OCI-LY1 (cell line): ENCODE measurements around the gene BACH2.

ENCODE experiments used
- EZH2 ChIP-seq: fragments of 200-600 bp; sonication (generic), shearing (Covaris generic); IDR thresholded peaks from 2 replicates; pipeline ENCODE4 v1.8.0; 2017; ENCODE audit warnings: borderline replicate concordance, mixed run types, mild to moderate bottlenecking, antibody characterized with exemption, low read length, moderate library complexity, mixed read lengths
- TF ChIP-seq, protein P1 (sequence below): fragments of 200-600 bp; sonication (generic), shearing (Covaris generic); IDR thresholded peaks from 2 replicates; pipeline ENCODE4 v1.5.1; 2017; ENCODE audit warnings: mild to moderate bottlenecking, antibody characterized with exemption, low read length, moderate library complexity, mixed read lengths

DNA sequence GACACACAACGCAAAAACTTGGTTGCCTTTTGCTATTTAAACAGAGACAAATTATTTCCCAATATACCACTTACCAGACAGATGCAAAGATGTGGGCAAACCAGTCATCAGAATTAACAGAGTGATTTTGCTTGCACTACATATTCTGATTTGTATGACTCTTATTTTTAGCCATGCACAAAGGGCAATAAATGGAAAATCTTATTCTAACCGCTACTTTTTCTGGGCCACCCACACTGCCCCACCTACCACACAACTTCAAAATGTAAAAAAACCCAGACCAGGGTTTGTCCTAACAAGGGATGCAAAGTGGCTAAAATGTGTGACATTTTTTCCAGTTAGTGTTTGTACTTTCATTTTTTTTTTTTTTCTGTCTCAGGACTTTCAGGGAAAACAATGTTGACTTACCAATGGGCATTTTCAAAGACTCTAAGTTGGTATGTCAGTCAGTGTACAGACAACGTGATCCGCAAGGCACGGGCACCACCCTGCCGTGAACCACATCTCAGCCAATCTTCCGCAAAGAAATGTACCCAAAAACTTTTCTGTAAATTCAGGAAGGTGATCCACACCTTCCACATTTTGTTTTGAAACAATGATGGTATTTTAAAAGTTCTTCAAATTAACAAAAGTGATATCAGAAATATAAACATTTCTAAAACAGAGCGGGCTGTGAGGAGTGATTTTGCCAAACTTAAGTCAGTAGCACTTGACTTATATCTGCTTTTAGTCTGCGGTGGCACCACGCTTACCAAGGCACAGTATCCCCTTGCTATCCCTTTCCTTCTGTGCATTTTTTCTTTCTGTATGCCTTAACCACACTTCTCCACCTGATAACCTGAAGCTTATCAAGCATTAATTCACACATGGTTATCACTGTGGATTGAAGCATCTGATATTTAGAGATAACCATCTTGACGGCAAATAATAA is 216.8 kb downstream of the BACH2 start:
- TF ChIP-seq, protein P1, sequence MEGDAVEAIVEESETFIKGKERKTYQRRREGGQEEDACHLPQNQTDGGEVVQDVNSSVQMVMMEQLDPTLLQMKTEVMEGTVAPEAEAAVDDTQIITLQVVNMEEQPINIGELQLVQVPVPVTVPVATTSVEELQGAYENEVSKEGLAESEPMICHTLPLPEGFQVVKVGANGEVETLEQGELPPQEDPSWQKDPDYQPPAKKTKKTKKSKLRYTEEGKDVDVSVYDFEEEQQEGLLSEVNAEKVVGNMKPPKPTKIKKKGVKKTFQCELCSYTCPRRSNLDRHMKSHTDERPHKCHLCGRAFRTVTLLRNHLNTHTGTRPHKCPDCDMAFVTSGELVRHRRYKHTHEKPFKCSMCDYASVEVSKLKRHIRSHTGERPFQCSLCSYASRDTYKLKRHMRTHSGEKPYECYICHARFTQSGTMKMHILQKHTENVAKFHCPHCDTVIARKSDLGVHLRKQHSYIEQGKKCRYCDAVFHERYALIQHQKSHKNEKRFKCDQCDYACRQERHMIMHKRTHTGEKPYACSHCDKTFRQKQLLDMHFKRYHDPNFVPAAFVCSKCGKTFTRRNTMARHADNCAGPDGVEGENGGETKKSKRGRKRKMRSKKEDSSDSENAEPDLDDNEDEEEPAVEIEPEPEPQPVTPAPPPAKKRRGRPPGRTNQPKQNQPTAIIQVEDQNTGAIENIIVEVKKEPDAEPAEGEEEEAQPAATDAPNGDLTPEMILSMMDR = no peak
- TF ChIP-seq EZH2 = no peak
